Gastroesophageal sphincter (tissue), 4 donors: ENCODE results near the gene RITA1. TPM values are rescaled to one million over a fixed set of nuclear protein-coding genes. Genes with fewer than 3 reads are reported as not detected.

Source experiments
- ATAC-seq: fragments of 150-250 bp; one replicate; pipeline ENCODE4 v1.9.1; 2016; ENCODE audit warnings: mild to moderate bottlenecking, moderate library complexity
- H3K27ac ChIP-seq, 4 donors: fragments of 200-600 bp; sonication (generic) in 3 of 4; 1 replicate in 3 of 4; 2 replicates in 1 of 4; pipeline ENCODE4 v1.5.1; 2016 to 2019
- H3K27me3 ChIP-seq: fragments of 200-600 bp; sonication (generic); one replicate; pipeline ENCODE4 v1.5.1; 2019
- H3K36me3 ChIP-seq, 2 donors: fragments of 200-600 bp; sonication (generic); one replicate each; pipeline ENCODE4 v1.5.1; 2019; ENCODE audit warnings: control low read depth in 1 of 2
- H3K4me1 ChIP-seq, 3 donors: fragments of 200-600 bp; sonication (generic); 1 replicate in 2 of 3; 2 replicates in 1 of 3; pipeline ENCODE4 v1.5.1; 2016 to 2019; ENCODE audit warnings: control low read depth in 2 of 3
- H3K4me3 ChIP-seq, 2 donors: fragments of 200-600 bp; sonication (generic); one replicate each; pipeline ENCODE4 v1.5.1; 2019; ENCODE audit warnings: mild to moderate bottlenecking in 1 of 2, moderate library complexity in 1 of 2
- H3K9me3 ChIP-seq, 3 donors: fragments of 200-600 bp; sonication (generic); one replicate each; pipeline ENCODE4 v1.5.1; 2017 to 2019; ENCODE audit warnings: control low read depth in 2 of 3
- EP300 ChIP-seq: sonication (generic); formaldehyde crosslinking; IDR thresholded peaks from one replicate; pipeline ENCODE4 v1.6.1; 2017; ENCODE audit warnings: antibody characterized with exemption, mild to moderate bottlenecking
- POLR2A ChIP-seq, 2 donors: fragments of 450-650 bp; IDR thresholded peaks; one replicate each; pipeline ENCODE4 v1.6.1; 2017; ENCODE audit warnings: antibody characterized with exemption in 2 of 2, mild to moderate bottlenecking in 2 of 2, moderate library complexity in 1 of 2
- POLR2AphosphoS5 ChIP-seq: sonication (generic); formaldehyde crosslinking; IDR thresholded peaks from one replicate; pipeline ENCODE4 v1.6.1; 2017; ENCODE audit warnings: antibody characterized with exemption
- WGBS, 2 donors: methylation state at CpG; one replicate each; pipeline ENCODE4 v1.1.5; 2018; ENCODE audit warnings: low coverage in 1 of 2; 5-methylcytosine and 5-hydroxymethylcytosine counted together
- total RNA-seq, 4 donors: library from RNA; depleted of rRNA; stranded (reverse); fragments of >200 nt; gene quantifications; one replicate each; pipeline ENCODE4 v1.1.0, GENCODE V29; 2016
- TF ChIP-seq, protein P1 (sequence below), 4 experiments: fragments of 200-600 bp in 2 of 4; fragments of 450-650 bp in 2 of 4; sonication (generic) in 1 of 4; IDR thresholded peaks; one replicate each; pipeline ENCODE4 v1.5.1; 2017 to 2019; ENCODE audit warnings: antibody characterized with exemption in 4 of 4, mild to moderate bottlenecking in 2 of 4, moderate library complexity in 2 of 4

Gene RITA1
- total RNA-seq, 4 donors from 2014 or later = 12.3 to 22.8 (median 16.6) TPM

DNA sequence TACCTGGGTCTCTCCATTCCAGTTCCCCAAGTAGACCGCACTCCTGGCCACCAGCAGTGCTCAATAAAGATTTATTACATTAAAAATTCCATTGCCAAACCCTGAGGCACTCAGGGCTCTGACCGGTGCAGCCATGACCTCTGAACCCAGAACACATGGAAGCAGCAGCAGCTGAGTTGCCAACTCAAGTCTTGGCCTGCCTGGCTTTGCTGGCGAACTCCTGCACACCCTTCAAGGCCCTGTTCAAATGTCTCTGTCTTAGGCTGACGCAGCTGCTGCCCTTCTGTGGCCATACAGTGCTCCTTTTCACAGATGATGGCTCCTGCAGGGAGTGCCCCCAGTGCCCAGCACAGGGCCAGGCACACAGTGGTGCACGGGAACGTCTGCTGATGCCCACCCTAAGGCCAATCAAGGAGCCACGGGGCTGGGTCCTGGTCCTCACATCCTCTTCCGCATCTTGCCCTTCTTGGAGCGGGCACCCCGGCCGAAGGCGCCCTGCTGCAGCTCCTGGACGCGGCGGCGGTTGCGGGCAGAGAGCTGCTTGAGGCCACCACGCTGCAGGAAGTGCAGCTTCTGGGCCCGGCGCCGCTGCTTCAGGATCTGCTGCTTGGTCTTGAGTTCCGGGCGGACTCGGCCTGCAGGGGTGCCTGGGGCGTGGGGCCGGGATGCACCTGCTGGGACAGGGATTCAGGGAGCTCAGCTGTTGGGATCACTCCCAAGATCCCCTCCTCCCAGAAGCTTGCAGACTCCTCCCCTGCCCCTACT is 26.9 kb upstream of the RITA1 start:
- H3K4me1 ChIP-seq = peaks cover 0 to 17% (median 4%) of the 10 kb centered on the region in 3 donors
- WGBS, 2 donors = 75 to 80% methylated on average over 1 to 2 of the region's 26 CpGs
- H3K36me3 ChIP-seq = peaks cover 0 to 75% of the 10 kb centered on the region in 2 donors
- no peaks in the 10 kb centered on the region for H3K9me3 ChIP-seq
- TF ChIP-seq EP300 (no peak), POLR2AphosphoS5 (no peak)
- TF ChIP-seq, protein P1, sequence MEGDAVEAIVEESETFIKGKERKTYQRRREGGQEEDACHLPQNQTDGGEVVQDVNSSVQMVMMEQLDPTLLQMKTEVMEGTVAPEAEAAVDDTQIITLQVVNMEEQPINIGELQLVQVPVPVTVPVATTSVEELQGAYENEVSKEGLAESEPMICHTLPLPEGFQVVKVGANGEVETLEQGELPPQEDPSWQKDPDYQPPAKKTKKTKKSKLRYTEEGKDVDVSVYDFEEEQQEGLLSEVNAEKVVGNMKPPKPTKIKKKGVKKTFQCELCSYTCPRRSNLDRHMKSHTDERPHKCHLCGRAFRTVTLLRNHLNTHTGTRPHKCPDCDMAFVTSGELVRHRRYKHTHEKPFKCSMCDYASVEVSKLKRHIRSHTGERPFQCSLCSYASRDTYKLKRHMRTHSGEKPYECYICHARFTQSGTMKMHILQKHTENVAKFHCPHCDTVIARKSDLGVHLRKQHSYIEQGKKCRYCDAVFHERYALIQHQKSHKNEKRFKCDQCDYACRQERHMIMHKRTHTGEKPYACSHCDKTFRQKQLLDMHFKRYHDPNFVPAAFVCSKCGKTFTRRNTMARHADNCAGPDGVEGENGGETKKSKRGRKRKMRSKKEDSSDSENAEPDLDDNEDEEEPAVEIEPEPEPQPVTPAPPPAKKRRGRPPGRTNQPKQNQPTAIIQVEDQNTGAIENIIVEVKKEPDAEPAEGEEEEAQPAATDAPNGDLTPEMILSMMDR (IDR thresholded peaks at IDR 0.05) = no peak
- ATAC-seq = no peak
- H3K27me3 ChIP-seq = peaks cover 29% of the 10 kb centered on the region
- H3K4me3 ChIP-seq = no peak overlapping the region
- H3K27ac ChIP-seq = no peak overlapping the region

DNA sequence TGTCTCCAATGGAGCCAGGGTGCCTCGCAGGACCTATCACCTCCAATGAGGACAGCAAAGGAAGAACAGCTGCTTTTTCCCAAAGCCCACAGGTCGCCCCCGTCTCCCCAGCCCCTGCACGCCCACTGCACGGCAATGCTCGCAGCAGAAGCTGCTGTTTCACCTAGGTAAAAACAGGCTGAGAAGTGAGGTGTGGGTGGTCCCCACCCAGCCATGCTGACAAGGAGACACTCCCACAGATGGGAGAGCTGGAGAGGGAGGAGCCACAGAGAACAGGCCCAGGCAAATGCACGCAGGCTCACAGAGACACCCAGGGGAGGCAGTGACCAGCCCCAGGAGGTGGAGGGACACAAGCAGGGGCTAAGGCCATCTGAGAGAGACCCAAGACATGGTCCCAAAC is 25.6 kb upstream of the RITA1 start:
- Histone ChIP-seq H3K4me3 (no peak overlapping the region), H3K36me3 (peaks cover 0 to 89% of the 10 kb centered on the region in 2 donors), H3K27me3 (peaks cover 16% of the 10 kb centered on the region), H3K9me3 (no peaks in the 10 kb centered on the region), H3K27ac (no peak overlapping the region), H3K4me1 (peaks cover 0 to 4% (median 0%) of the 10 kb centered on the region in 3 donors)
- TF ChIP-seq POLR2AphosphoS5 = no peak
- no peak for TF ChIP-seq EP300
- TF ChIP-seq, protein P1 (IDR thresholded peaks at IDR 0.05) = no peak
- no peak for TF ChIP-seq POLR2A (IDR thresholded peaks at IDR 0.05)
- ATAC-seq = no peak
- WGBS, 2 donors = no CpG with 5 or more reads among the region's 7 CpGs

DNA sequence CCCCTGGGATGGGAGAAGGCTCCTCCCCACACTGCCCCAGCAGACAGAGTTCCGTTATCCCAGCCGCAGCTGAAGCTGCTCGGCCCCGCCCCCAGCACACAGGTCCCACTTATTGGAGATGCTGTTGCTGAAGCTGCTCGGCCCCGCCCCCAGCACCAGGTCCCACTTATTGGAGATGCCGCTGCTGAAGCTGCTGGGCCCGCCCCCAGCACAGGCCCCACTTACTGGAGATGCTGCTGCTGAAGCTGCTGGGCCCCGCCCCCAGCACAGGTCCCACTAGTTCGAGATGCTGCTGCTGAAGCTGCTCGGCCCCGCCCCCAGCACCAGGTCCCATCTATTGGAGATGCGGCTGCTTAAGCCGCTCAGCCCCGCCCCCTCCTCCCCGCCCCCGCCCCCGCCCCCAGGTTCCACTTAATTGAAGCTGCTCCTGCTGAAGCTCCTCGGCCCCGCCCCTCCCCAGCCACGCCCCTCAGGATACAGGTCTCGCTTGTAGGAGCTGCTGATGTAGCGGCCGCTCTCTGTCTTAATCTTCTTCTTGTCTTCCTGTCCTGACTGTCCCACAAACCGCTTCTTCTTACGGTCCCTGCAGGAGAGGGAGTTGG is 24.0 kb upstream of the RITA1 start:
- Histone ChIP-seq H3K9me3 (no peaks in the 10 kb centered on the region), H3K27me3 (peaks cover under 1% of the 10 kb centered on the region), H3K4me1 (no peaks in the 10 kb centered on the region), H3K4me3 (no peak overlapping the region), H3K36me3 (peaks cover 0 to 100% of the 10 kb centered on the region in 2 donors), H3K27ac (no peak overlapping the region)
- WGBS, 2 donors = 64% methylated on average over 9 of the region's 26 CpGs; no CpG with 5 or more reads in 1 of the 2 donors
- ATAC-seq = no peak
- TF ChIP-seq POLR2AphosphoS5 (no peak), EP300 (no peak), POLR2A (IDR thresholded peaks at IDR 0.05) (no peak)
- TF ChIP-seq, protein P1 (IDR thresholded peaks at IDR 0.05) = no peak

DNA sequence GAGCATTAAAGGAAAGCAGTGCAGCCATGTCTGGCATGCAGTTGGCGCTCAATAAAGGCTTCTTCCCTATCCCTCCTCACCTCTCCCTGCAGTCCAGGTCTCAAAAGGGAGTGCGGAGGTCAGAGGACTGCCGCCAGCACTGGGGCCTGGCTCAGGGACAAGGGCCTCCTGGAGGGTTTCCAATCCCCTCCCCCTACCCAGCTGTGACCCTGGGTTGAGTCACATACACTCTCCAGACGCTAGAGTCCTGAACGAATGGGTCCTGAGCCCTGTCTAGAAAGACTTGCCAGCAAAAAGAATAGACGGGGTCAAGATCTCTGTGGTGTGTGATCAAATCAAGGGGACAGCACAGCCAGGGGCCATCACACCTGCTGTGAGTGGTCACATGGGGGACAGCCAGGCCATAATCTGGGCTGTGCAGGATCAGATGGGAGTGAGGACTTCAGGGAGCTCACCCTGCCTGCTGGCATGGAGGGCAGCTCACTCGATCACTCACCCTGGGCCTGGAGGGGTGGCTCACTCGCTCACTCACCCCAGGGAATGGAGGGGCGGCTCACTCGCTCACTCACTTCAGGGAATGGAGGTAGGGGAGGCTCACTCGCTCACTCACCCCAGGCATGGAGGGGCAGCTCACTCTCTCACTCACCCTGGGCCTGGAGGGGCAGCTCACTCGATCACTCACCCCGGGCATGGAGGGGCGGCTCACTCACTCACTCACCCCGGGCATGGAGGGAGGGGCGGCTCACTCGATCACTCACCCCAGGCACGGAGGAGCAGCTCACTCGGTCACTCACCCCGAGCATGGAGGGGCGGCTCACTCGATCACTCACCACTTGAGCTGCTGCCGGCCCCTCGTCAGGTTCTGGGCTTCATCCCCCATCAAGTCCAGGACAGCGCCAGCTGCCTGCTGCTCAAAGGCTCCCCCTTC is 23.2 kb upstream of the RITA1 start:
- H3K27me3 ChIP-seq = no peaks in the 10 kb centered on the region
- 83 to 100% methylated on average over 1 of the region's 25 CpGs for WGBS, 2 donors
- TF ChIP-seq POLR2A (IDR thresholded peaks at IDR 0.05) (no peak), POLR2AphosphoS5 (no peak), EP300 (no peak)
- TF ChIP-seq, protein P1 (IDR thresholded peaks at IDR 0.05) = no peak
- H3K4me1 ChIP-seq = no peaks in the 10 kb centered on the region
- ATAC-seq = no peak
- no peak overlapping the region for H3K27ac ChIP-seq
- H3K9me3 ChIP-seq = no peaks in the 10 kb centered on the region
- no peak overlapping the region for H3K4me3 ChIP-seq
- H3K36me3 ChIP-seq = peaks cover 0 to 100% of the 10 kb centered on the region in 2 donors
